ENCODE results near the gene IPO4. TPM values are rescaled to one million over a fixed set of nuclear protein-coding genes. Genes with fewer than 3 reads are reported as not detected.

The IPO4 gene
- total and polyA plus RNA-seq, 12 donors = 19.1 to 84.9 (median 42.8) TPM

DNA sequence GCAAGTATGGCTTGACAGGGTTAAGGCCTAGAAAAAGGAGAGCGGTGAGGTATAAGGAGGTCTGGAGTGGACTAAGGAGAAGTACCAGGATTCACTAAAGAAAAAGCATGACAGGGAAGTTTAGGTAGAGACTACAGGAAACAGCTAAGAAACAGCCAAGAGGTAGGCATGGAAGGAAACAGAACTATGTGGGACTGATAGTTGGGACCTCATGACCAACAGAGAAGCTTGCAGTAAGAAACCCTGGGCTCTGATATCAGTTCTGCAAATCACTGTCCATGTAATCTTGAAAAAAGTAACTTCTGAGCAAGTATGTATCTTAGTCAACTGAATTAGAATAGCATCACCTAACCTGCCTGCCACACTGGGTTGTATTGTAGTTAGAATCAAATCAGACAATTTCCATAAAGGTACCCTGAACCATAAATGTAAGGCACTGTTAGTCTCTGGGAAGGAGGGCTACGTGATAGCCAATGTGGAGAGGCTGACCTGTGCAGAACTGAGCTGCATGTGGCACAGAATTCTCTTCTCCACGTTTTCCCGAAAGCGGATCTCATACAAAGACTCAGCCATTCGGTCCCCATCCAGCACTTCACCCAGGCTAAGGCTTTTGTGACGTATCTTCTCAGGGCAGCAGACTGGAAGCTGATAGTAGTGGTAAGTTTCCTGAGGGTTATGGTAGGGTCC lies 5.7 kb upstream of the IPO4 start:
- DNase-seq = no peak
- TF ChIP-seq, protein P1, sequence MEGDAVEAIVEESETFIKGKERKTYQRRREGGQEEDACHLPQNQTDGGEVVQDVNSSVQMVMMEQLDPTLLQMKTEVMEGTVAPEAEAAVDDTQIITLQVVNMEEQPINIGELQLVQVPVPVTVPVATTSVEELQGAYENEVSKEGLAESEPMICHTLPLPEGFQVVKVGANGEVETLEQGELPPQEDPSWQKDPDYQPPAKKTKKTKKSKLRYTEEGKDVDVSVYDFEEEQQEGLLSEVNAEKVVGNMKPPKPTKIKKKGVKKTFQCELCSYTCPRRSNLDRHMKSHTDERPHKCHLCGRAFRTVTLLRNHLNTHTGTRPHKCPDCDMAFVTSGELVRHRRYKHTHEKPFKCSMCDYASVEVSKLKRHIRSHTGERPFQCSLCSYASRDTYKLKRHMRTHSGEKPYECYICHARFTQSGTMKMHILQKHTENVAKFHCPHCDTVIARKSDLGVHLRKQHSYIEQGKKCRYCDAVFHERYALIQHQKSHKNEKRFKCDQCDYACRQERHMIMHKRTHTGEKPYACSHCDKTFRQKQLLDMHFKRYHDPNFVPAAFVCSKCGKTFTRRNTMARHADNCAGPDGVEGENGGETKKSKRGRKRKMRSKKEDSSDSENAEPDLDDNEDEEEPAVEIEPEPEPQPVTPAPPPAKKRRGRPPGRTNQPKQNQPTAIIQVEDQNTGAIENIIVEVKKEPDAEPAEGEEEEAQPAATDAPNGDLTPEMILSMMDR (IDR thresholded peaks at IDR 0.05) = no peak
- TF ChIP-seq POLR2A (IDR thresholded peaks at IDR 0.05) = no peak
- H3K4me3 ChIP-seq = peak overlapping the region in 1 of 4 donors; percentile 81
- WGBS, 4 donors = 78 to 82% (median 80%) methylated on average over 5 to 7 of the region's 7 CpGs
- intact Hi-C loops (cut with DNase I) = no loop called here
- peaks cover 16 to 31% of the 10 kb centered on the region in 2 donors for H3K4me1 ChIP-seq (replicated peaks in 1 of 2)
- H3K27me3 ChIP-seq = no peaks in the 10 kb centered on the region
- H3K27ac ChIP-seq = peak overlapping the region; percentile 80 to 99 (median 96)
- no peaks in the 10 kb centered on the region for H3K9me3 ChIP-seq (replicated peaks in 1 of 3)
- H3K36me3 ChIP-seq (replicated peaks in 1 of 2) = peaks cover 0 to 31% of the 10 kb centered on the region in 2 donors

DNA sequence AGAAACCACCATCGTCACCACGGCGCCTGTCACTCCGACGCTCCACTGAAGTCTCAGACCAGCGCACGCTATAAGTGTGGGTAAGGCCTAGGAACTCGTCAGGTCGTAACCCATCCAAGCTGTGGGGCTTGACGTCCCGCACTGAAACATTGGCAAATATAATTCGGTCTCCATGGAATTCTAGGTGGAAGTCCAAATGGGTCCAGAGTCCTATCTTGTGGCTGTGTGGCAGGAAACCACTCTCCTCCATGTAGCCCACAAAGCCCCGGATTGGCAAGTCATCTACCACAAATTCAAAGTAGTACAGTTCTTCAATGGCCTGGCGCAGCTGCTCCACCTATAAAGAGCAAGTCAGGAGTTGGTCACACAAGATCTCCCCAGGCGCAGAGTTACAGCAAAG lies 4.3 kb upstream of the IPO4 start:
- no peak for TF ChIP-seq POLR2A (IDR thresholded peaks at IDR 0.05)
- TF ChIP-seq, protein P1 (IDR thresholded peaks at IDR 0.05) = no peak
- no peaks in the 10 kb centered on the region for H3K27me3 ChIP-seq
- H3K4me1 ChIP-seq (replicated peaks in 1 of 2) = peaks cover 21 to 33% of the 10 kb centered on the region in 2 donors
- no peak overlapping the region for H3K4me3 ChIP-seq
- DNase-seq = no peak
- peaks cover 0 to 31% of the 10 kb centered on the region in 2 donors for H3K36me3 ChIP-seq (replicated peaks in 1 of 2)
- 91 to 96% (median 95%) methylated on average over 13 to 15 of the region's 15 CpGs for WGBS, 4 donors
- no peaks in the 10 kb centered on the region for H3K9me3 ChIP-seq (replicated peaks in 1 of 3)
- intact Hi-C loops (cut with DNase I) = no loop called here
- no peak overlapping the region for H3K27ac ChIP-seq

DNA sequence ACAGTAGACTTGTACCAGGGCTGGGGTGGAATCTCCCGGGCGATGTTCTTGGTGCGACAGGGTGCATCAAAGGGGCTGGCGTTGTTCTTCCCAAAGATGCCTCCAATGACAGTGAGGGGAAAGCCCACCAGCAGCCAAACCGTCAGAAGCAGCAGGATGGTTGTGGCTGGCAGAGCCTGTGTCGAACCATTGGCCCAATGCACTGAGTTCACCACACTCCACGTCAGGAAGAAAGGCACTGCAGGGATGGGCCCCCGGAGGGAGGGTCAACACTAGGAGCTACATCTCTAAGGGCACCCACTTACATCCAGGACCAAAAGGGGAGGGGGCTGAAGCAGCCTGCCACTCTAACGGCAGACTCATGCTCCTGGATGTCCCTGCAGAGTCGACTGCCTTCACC lies 1.8 kb upstream of the IPO4 start:
- Histone ChIP-seq H3K27me3 (no peaks in the 10 kb centered on the region), H3K9me3 (replicated peaks in 1 of 3) (no peaks in the 10 kb centered on the region), H3K4me1 (replicated peaks in 1 of 2) (peaks cover 17 to 26% of the 10 kb centered on the region in 2 donors), H3K27ac (no peak overlapping the region), H3K36me3 (replicated peaks in 1 of 2) (peaks cover 0 to 43% of the 10 kb centered on the region in 2 donors), H3K4me3 (no peak overlapping the region)
- TF ChIP-seq POLR2A (IDR thresholded peaks at IDR 0.05) = no peak
- TF ChIP-seq, protein P1 (IDR thresholded peaks at IDR 0.05) = no peak
- intact Hi-C loops (cut with DNase I) = no loop called here
- 90 to 91% (median 91%) methylated on average over 10 of the region's 10 CpGs for WGBS, 4 donors
- no peak for DNase-seq

DNA sequence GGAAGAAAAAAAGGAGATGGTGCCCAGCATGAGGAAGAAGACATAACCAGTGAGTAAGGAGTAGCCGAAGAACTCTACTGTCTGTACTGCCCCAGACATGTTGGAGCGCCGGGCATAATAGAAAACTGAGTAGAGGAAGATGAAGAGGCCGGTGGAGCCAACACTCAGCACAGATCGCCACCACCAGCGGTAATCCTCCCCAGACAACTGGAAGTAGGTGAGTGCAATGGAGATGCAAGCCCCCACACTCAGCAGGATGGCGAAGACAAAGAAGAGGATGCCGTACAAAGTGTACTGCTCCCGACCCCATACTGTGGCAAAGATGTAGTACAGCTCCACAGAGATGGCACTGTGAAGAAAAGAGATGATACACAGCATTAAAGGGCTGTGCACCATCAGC lies 844 bp upstream of the IPO4 start:
- H3K4me3 ChIP-seq = no peak overlapping the region
- DNase-seq = no peak
- H3K36me3 ChIP-seq (replicated peaks in 1 of 2) = peaks cover 0 to 52% of the 10 kb centered on the region in 2 donors
- no peaks in the 10 kb centered on the region for H3K9me3 ChIP-seq (replicated peaks in 1 of 3)
- peak overlapping the region in 1 of 5 donors; percentile 50 for H3K27ac ChIP-seq
- intact Hi-C loops (cut with DNase I) = no loop called here
- H3K4me1 ChIP-seq (replicated peaks in 1 of 2) = peaks cover 13 to 21% of the 10 kb centered on the region in 2 donors
- WGBS, 4 donors = 88 to 98% (median 91%) methylated on average over 9 of the region's 9 CpGs
- no peaks in the 10 kb centered on the region for H3K27me3 ChIP-seq
- TF ChIP-seq, protein P1 (IDR thresholded peaks at IDR 0.05) = no peak
- no peak for TF ChIP-seq POLR2A (IDR thresholded peaks at IDR 0.05)
